HCT116 (cell line): ENCODE results near the gene ZNF554. TPM values are rescaled to one million over a fixed set of nuclear protein-coding genes. Genes with fewer than 3 reads are reported as not detected.

ENCODE experiments used
- ATAC-seq: fragments of 200-7000 bp; cut with Tn5 transposase; 2 replicates; pipeline ENCODE4 v1.9.1; 2020; ENCODE audit warnings: mild to moderate bottlenecking, moderate library complexity
- BruUV-seq: library from RNA; stranded (reverse); fragments of 400-500 nt; replicated peaks from 2 replicates; lab custom pipeline; 2021; lab: Mats Ljungman, UMichigan
- CTCF ChIA-PET: fragments of 300-600 bp; sonication (Branson Sonifier 250); formaldehyde crosslinking; loops from one replicate; lab custom pipeline; 2021; ENCODE audit warnings: antibody characterized with exemption; lab: Charles Lee
- POLR2A ChIA-PET: fragments of 300-600, 350-600 bp; sonication (Branson Sonifier 250); formaldehyde crosslinking; loops from one replicate; lab custom pipeline; 2021; ENCODE audit warnings: antibody characterized with exemption; lab: Charles Lee
- RAD21 ChIA-PET, 2 experiments: fragments of 300-600 bp; sonication (Branson Sonifier 250); formaldehyde crosslinking; loops; one replicate each; lab custom pipeline; 2023; ENCODE audit warnings: low total read pairs in 2 of 2; ENCODE audit not compliant: uncharacterized antibody in 2 of 2, unreplicated experiment in 2 of 2, low non-redundant PET in 1 of 2; lab: Charles Lee
- DNase-seq: peaks from one replicate; pipeline ENCODE4 v3.0.0-alpha.2; 2010; ENCODE audit warnings: low read depth, low spot score
- H2AFZ ChIP-seq: fragments of 200-600 bp; shearing (Covaris generic), sonication (generic); 2 replicates; pipeline ENCODE4 v1.6.1; 2017; ENCODE audit warnings: low read depth, mixed run types, mixed read lengths, antibody characterized with exemption, low read length; ENCODE audit not compliant: poor library complexity, severe bottlenecking
- H3K27ac ChIP-seq: 2 replicates; pipeline ENCODE4 v1.5.1; 2012; ENCODE audit warnings: low read depth, low read length
- H3K27me3 ChIP-seq: fragments of 200-600 bp; sonication (generic); 2 replicates; pipeline ENCODE4 v1.6.1; 2016; ENCODE audit warnings: mixed run types, low read length, mixed read lengths; ENCODE audit not compliant: insufficient read depth
- H3K36me3 ChIP-seq, 2 experiments: fragments of 200-500 bp in 1 of 2; fragments of 200-600 bp in 1 of 2; sonication (Bioruptor generic) in 1 of 2; sonication (generic) in 1 of 2; 2 replicates each; pipeline versions ENCODE4 v1.5.1 to v1.6.1; 2014 to 2016; ENCODE audit warnings: low read length in 2 of 2, inconsistent platforms in 1 of 2, mixed read lengths in 1 of 2, mixed run types in 1 of 2; ENCODE audit not compliant: insufficient read depth in 2 of 2, control insufficient read depth in 1 of 2
- H3K4me1 ChIP-seq, 2 experiments: fragments of 200-600 bp in 1 of 2; sonication (generic) in 1 of 2; 2 replicates each; pipeline versions ENCODE4 v1.5.1 to v1.6.1; 2012 to 2017; ENCODE audit warnings: low read length in 2 of 2, inconsistent platforms in 1 of 2, mild to moderate bottlenecking in 1 of 2, mixed read lengths in 1 of 2, mixed run types in 1 of 2, moderate library complexity in 1 of 2; ENCODE audit not compliant: insufficient read depth in 2 of 2, control insufficient read depth in 1 of 2
- H3K4me2 ChIP-seq: fragments of 200-600 bp; sonication (generic); 2 replicates; pipeline ENCODE4 v1.6.1; 2017; ENCODE audit warnings: mixed run types, low read length, mixed read lengths
- H3K4me3 ChIP-seq, 2 experiments: fragments of 200-600 bp in 1 of 2; sonication (generic) in 1 of 2; replicated peaks in 1 of 2; 2 replicates each; pipeline ENCODE4 v1.5.1; 2011 to 2016; ENCODE audit warnings: low read length in 2 of 2, control low read depth in 1 of 2, low read depth in 1 of 2, mild to moderate bottlenecking in 1 of 2, mixed read lengths in 1 of 2, mixed run types in 1 of 2
- H3K79me2 ChIP-seq: fragments of 200-600 bp; sonication (generic); 2 replicates; pipeline ENCODE4 v1.6.1; 2017; ENCODE audit warnings: mild to moderate bottlenecking, mixed run types, low read length, moderate library complexity, mixed read lengths; ENCODE audit not compliant: insufficient read depth
- H3K9ac ChIP-seq: fragments of 200-600 bp; sonication (generic); 2 replicates; pipeline ENCODE4 v1.6.1; 2016; ENCODE audit warnings: low read length, mixed read lengths
- H3K9me2 ChIP-seq: fragments of 200-600 bp; sonication (generic), shearing (Covaris generic); 2 replicates; pipeline ENCODE4 v1.6.1; 2017; ENCODE audit warnings: mixed run types, mild to moderate bottlenecking, moderate library complexity; ENCODE audit not compliant: insufficient read depth
- H3K9me3 ChIP-seq, 2 experiments: fragments of 200-500 bp in 1 of 2; fragments of 200-600 bp in 1 of 2; sonication (Bioruptor generic) in 1 of 2; sonication (generic) in 1 of 2; 2 replicates each; pipeline ENCODE4 v1.6.1; 2014 to 2017; ENCODE audit warnings: low read length in 2 of 2, mixed read lengths in 2 of 2, inconsistent platforms in 1 of 2, low read depth in 1 of 2, mild to moderate bottlenecking in 1 of 2, mixed run types in 1 of 2, moderate library complexity in 1 of 2; ENCODE audit not compliant: control insufficient read depth in 1 of 2, insufficient read depth in 1 of 2
- H4K20me1 ChIP-seq: fragments of 200-600 bp; sonication (generic), shearing (Covaris generic); 2 replicates; pipeline ENCODE4 v1.6.1; 2017; ENCODE audit warnings: mixed run types, mild to moderate bottlenecking, moderate library complexity; ENCODE audit not compliant: insufficient read depth
- EGR1 ChIP-seq: IDR thresholded peaks from 2 replicates; pipeline ENCODE4 v1.6.1; 2012; ENCODE audit warnings: low read depth
- ELF1 ChIP-seq: IDR thresholded peaks from 2 replicates; pipeline ENCODE4 v1.6.1; 2012; ENCODE audit warnings: low read depth, borderline replicate concordance
- EZH2phosphoT487 ChIP-seq: fragments of 200-600 bp; IDR thresholded peaks from 2 replicates; pipeline ENCODE4 v1.6.1; 2018; ENCODE audit warnings: antibody characterized with exemption, borderline replicate concordance
- RAD21 ChIP-seq: IDR thresholded peaks from 2 replicates; pipeline ENCODE4 v1.6.1; 2012; ENCODE audit warnings: low read depth, mild to moderate bottlenecking
- SP1 ChIP-seq: IDR thresholded peaks from 2 replicates; pipeline ENCODE4 v1.6.1; 2012; ENCODE audit warnings: low read depth
- ZNF274 ChIP-seq: fragments of 200-500 bp; sonication (Bioruptor generic); IDR thresholded peaks from 2 replicates; pipeline ENCODE4 v1.6.1; 2014; ENCODE audit warnings: mild to moderate bottlenecking, low read depth, low read length, inconsistent platforms
- intact Hi-C: fragments of 100-400 bp; cut with micrococcal nuclease; formaldehyde crosslinking; loops from 2 replicates; pipeline ENCODE4 v1.10.0; 2022
- total RNA-seq: library from RNA; stranded (reverse); gene quantifications from one replicate; pipeline ENCODE4 v1.2.1, GENCODE V29; 2021; ENCODE audit not compliant: unreplicated experiment
- TF ChIP-seq, protein P1 (sequence below): IDR thresholded peaks from 2 replicates; pipeline ENCODE4 v1.6.1; 2011; ENCODE audit warnings: mild to moderate bottlenecking, low read length, moderate library complexity; ENCODE audit not compliant: insufficient replicate concordance; ENCODE audit errors: extremely low read depth
- TF ChIP-seq, protein P2 (sequence below): IDR thresholded peaks from 2 replicates; pipeline ENCODE4 v1.6.1; 2012; ENCODE audit warnings: low read depth

Gene ZNF554
- total RNA-seq, 1 experiment from 2014 or later = 4.0 TPM

DNA sequence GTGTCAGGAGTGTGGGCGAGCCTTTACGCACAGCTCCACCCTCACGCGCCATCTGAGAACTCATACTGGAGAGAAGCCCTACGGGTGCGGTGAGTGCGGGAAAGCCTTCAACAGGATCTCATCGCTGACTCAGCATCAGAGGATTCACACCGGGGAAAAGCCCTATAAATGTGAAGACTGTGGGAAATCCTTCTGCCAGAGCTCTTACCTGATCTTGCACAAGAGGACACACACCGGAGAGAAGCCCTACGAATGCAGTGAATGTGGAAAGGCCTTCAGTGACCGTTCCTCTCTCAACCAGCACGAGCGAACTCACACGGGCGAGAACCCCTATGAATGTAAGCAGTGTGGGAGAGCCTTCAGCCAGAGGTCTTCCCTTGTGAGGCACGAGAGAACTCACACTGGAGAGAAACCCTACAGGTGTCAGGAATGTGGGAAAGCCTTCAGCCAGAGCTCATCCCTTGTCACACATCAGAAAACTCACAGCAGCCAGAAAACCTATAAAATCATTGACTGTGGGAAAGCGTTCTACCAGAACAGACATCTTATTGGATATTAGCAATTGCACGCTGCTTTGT is 14.7 kb downstream of the ZNF554 start:
- ChIA-PET POLR2A (no interaction called here), CTCF (no interaction called here), RAD21 (no interaction called here)
- no peaks in the 10 kb centered on the region for H3K36me3 ChIP-seq
- no peaks in the 10 kb centered on the region for H3K79me2 ChIP-seq
- H3K4me2 ChIP-seq = no peak overlapping the region
- H3K9me2 ChIP-seq = no peaks in the 10 kb centered on the region
- no peak overlapping the region for H2AFZ ChIP-seq
- no peaks in the 10 kb centered on the region for H3K4me1 ChIP-seq
- BruUV-seq = TSS peak; percentile 22
- intact Hi-C loops = no loop called here
- no peaks in the 10 kb centered on the region for H4K20me1 ChIP-seq
- H3K27ac ChIP-seq = no peak overlapping the region
- peaks cover 9 to 30% of the 10 kb centered on the region in 2 experiments; a peak in 2 of 4 replicates for H3K9me3 ChIP-seq
- H3K4me3 ChIP-seq = no peak overlapping the region
- ATAC-seq (no peak), DNase-seq (no peak)
- H3K27me3 ChIP-seq = no peaks in the 10 kb centered on the region
- TF ChIP-seq RAD21 (no peak), SP1 (no peak), ZNF274 (peak; percentile 99)
- H3K9ac ChIP-seq = no peak overlapping the region

DNA sequence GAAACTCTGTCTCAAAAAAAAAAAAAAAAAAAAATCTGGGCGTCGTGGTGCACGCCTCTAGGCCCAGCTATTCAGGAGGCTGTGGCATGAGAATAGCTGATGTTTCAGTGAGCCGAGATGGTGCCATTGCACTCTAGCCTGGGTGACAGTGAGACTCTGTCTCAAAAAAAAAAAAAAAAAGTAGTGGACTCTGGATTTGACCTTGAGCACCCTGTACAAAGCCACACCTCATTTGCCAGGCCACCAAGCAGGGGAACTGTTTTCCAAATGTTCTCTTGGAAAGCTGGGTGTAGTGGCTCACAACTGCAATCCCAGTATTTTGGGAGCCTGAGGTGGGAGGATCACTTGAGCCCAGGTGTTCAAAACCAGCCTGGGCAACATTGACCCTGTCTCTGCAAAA is 17.8 kb downstream of the ZNF554 start:
- H4K20me1 ChIP-seq = no peaks in the 10 kb centered on the region
- ChIA-PET POLR2A (no interaction called here), CTCF (no interaction called here), RAD21 (no interaction called here)
- no peaks in the 10 kb centered on the region for H3K27me3 ChIP-seq
- no peak overlapping the region for H3K4me2 ChIP-seq
- TF ChIP-seq ELF1 (no peak), EZH2phosphoT487 (no peak), EGR1 (no peak)
- TF ChIP-seq, protein P1, sequence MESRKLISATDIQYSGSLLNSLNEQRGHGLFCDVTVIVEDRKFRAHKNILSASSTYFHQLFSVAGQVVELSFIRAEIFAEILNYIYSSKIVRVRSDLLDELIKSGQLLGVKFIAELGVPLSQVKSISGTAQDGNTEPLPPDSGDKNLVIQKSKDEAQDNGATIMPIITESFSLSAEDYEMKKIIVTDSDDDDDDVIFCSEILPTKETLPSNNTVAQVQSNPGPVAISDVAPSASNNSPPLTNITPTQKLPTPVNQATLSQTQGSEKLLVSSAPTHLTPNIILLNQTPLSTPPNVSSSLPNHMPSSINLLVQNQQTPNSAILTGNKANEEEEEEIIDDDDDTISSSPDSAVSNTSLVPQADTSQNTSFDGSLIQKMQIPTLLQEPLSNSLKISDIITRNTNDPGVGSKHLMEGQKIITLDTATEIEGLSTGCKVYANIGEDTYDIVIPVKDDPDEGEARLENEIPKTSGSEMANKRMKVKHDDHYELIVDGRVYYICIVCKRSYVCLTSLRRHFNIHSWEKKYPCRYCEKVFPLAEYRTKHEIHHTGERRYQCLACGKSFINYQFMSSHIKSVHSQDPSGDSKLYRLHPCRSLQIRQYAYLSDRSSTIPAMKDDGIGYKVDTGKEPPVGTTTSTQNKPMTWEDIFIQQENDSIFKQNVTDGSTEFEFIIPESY = no peak
- TF ChIP-seq, protein P2, sequence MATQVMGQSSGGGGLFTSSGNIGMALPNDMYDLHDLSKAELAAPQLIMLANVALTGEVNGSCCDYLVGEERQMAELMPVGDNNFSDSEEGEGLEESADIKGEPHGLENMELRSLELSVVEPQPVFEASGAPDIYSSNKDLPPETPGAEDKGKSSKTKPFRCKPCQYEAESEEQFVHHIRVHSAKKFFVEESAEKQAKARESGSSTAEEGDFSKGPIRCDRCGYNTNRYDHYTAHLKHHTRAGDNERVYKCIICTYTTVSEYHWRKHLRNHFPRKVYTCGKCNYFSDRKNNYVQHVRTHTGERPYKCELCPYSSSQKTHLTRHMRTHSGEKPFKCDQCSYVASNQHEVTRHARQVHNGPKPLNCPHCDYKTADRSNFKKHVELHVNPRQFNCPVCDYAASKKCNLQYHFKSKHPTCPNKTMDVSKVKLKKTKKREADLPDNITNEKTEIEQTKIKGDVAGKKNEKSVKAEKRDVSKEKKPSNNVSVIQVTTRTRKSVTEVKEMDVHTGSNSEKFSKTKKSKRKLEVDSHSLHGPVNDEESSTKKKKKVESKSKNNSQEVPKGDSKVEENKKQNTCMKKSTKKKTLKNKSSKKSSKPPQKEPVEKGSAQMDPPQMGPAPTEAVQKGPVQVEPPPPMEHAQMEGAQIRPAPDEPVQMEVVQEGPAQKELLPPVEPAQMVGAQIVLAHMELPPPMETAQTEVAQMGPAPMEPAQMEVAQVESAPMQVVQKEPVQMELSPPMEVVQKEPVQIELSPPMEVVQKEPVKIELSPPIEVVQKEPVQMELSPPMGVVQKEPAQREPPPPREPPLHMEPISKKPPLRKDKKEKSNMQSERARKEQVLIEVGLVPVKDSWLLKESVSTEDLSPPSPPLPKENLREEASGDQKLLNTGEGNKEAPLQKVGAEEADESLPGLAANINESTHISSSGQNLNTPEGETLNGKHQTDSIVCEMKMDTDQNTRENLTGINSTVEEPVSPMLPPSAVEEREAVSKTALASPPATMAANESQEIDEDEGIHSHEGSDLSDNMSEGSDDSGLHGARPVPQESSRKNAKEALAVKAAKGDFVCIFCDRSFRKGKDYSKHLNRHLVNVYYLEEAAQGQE = no peak
- no peaks in the 10 kb centered on the region for H3K36me3 ChIP-seq
- H3K9ac ChIP-seq = no peak overlapping the region
- no peaks in the 10 kb centered on the region; the same call in 1 of the 2 replicates for H3K79me2 ChIP-seq
- intact Hi-C loops = no loop called here
- H3K27ac ChIP-seq = no peak overlapping the region
- H3K9me2 ChIP-seq = no peaks in the 10 kb centered on the region
- H3K4me1 ChIP-seq = peaks cover 0 to 10% of the 10 kb centered on the region in 2 experiments; a peak in 2 of 4 replicates
- no TSS peak for BruUV-seq
- DNase-seq (no peak), ATAC-seq (no peak)
- H2AFZ ChIP-seq = no peak overlapping the region
- peaks cover 13 to 30% of the 10 kb centered on the region in 2 experiments; a peak in 2 of 4 replicates for H3K9me3 ChIP-seq
- H3K4me3 ChIP-seq = no peak overlapping the region
